Right lung (tissue), 5 donors: ENCODE results near the gene CFAP61. TPM values are rescaled to one million over a fixed set of nuclear protein-coding genes. Genes with fewer than 3 reads are reported as not detected.
A peak's percentile ranks its signal among the peaks of the same experiment; 100 is the strongest.
"Not testable (repeated sequence)": the region's sequence is repeated elsewhere in the genome, so short reads cannot be mapped to it uniquely, and the experiment has no call there.

Experiments used
- DNase-seq, 2 donors: peaks; one replicate each; pipeline ENCODE4 v3.0.0-alpha.2; 2013
- polyA plus RNA-seq, 5 donors: library from polyadenylated mRNA; unstranded; fragments of 120-200 nt; gene quantifications; one replicate each; pipeline versions ENCODE4 v1.2.1 to v1.2.3, GENCODE V29; 2013; ENCODE audit warnings: inconsistent platforms in 1 of 5, low replicate concordance in 1 of 5; ENCODE audit not compliant: insufficient read length in 5 of 5, insufficient read depth in 1 of 5

The CFAP61 gene
- polyA plus RNA-seq, 5 donors: 1.5 to 5.7 (median 3.5) TPM

DNA sequence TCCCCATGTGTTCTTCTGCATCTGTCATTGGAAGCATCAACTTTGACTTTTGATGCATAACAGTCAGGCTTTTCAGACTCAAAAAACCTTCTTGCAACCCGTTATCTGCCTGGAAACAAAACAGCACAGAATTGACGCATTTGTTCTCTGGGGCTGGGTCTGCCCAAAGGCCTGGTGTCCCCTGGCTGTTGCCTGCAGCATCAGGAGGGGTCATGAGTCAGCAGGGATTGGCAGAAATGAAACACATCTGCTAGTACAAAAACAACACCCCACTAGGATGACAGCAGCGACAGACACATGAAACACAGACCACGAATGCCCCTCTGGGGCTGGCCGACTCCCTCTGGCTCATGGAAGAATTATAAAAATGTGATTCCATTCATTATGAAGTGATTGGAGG is 158.0 kb downstream of the CFAP61 start:
- DNase-seq: no peak

DNA sequence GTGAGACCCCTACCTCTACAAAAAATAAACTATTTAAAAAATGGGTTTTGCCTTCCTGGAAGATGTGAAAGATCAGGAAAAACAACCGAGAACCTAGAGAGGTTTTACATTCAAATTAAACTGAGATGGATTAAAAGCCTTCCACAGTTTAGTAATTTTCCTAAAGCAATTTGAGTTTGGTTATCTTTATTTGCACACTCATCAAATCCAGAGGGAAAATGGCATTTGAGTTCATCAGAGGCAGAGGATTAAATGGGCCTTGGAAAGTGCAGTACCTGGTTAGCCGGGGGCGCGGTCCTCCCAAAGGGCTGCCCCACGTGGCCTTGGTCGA is 158.6 kb downstream of the CFAP61 start:
- DNase-seq: no peak

DNA sequence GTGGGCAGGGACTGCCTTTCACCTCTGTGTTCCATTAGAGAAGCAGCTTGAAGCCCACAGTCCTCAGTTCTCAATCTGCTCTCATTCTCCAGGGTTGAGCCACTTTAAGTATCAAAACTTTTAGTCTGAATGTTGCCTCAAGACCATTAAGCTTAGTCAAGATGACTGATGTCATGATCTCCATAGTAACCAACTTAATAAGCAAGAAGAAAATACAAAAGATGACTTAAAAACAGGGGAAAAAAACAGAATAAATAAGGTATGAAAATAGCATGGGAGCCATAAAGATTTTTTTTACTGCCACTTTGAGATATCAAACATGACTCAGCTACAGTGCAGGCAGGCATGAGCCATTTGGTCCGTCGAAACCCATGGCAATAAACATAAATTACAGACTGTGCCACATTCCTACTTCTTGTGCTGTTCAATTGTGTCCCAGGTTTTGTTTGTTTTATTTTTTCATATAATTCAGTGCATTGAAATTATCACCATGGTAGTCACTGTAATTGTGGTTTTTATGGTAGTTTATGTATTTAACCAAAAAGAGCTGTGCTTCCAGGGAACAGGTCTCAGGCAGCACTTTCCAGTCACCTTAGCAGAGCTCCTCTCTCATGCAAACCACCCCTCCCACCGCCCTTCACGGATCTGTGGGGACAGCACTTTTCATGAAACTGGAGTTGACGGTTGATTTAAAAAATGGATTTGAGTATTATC is 159.1 kb downstream of the CFAP61 start:
- DNase-seq: no peak

DNA sequence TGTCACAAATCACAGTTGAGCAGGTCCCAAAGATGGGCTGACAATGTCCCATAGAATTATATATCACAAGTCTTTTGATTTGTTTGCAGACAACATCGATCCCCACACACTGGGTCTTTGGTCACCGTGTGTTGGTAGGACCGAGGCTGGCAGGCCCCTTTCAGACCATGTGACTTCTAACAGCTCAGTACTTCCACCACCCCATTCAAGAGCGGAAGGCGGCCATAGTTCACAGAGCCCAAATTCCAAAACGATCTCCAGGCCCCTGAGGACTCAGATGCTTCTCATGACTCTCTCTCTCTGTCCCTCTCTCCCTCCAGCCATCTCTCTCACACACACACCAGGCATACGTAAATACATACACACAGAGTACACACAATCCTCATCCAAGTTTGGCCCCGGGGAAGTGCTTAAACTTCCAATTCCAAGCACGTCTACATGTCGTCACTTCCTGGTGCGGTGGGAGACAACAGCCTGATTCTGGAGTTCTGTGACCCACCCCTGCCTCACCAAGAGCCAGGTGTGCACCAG is 159.7 kb downstream of the CFAP61 start:
- DNase-seq: no peak

DNA sequence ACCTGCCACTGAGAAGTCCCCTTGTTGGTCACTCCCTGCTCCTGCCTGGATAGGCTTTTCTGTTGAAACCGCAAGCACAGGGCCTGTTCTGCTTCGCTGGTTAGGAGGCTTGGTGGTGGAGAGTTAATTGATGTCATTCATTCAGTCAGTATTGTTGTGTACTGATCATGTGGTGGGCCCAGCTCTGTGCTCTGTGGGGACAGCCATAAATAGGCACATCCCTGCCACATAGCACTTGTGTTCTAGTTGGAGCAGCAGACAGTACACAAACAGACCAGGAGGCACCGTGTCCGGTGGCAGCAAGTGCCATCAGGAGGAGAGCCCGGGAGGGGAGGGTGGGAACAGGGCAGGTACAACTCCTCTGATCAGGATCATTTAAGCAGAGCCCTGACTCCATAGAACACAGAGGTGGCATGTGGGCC is 160.4 kb downstream of the CFAP61 start:
- no peak for DNase-seq

DNA sequence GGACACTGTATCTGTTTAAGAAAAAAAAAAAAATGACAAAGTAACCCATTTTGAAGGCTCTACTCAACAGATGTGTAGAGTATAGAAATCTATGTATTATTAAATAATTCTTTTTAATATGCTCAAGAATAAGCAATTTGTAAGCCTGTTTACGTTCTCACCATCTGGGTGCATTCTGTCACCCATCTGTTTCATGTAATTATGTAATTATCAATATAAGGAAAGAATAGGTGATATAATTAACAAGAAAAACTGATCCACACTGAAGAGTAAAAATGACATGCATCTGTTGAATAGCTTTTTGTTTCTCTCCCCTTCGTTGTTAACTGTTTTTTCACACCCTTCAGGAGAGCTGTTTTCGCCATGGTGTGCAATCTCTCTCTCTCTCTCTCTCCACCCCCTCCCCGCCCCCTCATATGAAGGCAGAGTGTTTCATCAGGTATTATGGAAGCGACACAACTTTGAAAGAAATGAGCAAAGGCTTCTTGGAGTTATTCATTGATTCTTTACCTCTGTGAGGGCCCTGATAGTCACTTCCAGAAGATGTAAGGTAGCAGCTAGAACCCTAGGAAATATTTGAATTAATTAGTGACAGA is 161.3 kb downstream of the CFAP61 start:
- no peak for DNase-seq

DNA sequence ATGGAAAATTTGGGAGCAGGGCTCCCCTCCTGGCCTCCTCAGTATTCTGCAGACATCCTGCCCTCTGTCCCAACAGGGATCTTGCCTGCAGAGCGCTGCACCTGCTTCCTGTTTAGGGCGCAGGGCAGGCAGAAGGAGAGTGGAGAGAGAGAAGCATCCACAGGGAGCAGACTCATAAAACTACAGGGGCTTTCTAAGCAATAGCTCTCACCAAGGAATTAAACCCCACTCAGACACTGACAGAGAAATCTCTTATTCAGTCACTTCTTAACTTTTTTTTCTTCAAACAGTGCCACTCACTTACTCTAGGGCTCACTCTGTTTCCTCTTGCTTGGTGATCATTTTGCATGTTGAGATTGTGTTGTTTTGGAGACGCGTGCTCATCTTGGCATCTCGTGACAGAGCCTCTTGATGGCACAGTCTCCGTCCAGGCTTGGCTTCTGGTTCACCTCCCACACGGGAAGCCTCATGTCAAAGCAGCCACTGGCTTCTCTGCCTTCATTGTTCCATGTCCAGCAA is 162.5 kb downstream of the CFAP61 start:
- no peak for DNase-seq

DNA sequence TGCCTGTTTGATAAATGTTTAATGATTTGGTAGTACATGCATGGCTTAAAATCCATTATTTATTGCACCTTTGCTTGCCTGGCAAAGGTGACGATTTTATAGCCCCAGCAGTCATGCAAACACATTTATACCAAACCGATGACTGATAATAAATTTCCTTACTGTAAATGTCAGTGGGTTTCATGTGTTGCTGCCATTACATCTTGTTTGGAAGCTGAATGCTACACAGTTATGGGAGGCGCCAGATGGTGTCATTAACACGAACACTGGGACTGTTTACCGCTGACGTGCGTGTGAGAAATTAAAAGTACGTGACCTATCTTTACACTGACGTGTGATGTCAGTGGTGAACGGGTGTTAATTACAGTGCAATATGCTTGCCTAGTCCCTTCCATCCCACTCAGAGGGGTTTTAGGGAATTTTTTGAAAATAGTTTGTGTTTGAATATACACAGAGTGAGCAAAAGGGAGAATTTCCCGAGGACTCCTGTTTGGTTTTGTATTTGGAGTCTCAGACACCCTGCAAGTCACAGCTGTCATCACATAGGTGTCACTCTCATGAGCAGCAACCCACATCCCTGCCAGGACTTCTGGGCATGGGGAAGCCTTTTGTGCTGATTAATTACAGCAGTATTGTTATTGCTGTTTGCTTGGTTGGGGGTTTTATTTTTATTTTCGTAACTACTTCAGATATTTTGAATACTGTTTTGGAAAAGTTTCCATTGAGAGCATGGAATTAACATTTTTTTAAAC is 163.8 kb downstream of the CFAP61 start:
- DNase-seq: no peak

DNA sequence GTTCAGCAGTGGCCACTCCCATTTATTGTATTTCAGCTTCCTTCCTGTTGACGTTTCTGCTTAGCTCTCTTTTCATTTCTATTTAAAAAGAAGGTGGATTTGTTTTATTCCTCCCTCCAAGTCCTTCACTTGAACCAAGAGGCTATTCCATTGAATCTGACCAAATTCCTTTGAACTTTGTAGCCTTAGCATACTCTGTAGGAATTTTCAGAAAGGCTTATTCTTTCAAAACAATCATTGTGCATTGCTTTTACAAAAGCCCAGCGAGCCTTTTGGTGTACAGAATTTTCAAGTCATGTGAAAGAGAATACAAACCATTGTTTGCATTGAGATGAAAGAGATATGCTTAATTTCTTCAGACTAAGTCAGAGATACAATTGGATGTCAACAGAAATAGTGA is 164.6 kb downstream of the CFAP61 start:
- no peak for DNase-seq

DNA sequence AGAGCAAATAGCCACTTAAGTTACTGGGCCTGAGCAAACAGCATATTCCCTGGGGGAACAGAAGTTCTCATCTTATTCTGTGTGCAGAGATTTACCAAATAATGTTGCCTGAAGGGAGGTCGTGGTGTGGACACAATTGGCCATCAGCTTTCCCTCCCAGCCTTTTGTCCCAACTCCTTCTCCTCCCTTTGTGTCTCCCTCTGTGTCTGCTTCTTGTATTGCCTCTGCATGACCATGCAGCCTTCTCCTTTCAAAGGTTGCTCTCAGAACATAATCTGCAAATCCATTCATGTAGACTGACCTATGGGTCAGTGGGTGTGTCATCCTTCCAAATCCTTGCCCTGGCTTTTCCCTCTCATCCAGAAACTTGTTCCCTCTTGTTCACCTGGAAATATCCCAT is 165.3 kb downstream of the CFAP61 start:
- no peak for DNase-seq

DNA sequence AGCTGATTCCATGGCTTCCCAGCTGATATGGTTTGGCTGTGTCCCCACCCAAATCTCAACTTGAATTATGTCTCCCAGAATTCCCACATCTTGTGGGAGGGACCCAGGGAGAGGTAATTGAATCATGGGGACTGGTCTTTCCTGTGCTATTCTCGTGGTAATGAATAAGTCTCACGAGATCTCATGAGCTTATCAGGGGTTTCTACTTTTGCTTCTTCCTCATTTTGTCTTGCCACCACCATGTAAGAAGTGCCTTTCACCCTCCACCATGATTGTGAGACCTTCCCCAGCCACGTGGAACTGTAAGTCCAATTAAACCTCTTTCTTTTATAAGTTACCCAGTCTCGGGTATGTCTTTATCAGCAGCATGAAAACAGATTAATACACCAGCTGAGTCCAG is 165.8 kb downstream of the CFAP61 start:
- not testable (repeated sequence) for DNase-seq

DNA sequence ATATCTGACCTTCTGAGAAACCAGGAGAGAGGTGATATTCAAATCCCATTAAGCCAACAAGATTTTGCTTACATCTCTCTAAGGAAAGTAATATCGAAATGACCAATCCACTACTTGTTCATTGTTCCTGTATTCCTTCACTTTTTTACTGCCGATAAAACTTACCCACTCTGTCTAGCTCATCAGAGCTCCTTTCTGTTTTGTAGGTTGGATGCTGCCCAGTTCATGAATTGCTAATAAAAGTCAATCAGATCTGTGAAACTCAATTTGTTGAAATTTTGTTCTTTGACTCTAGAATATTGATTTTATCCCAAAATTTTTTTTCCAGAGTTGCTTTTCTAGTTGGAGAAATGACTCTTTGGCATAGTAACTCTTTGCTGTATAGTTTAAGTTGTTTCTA is 166.7 kb downstream of the CFAP61 start:
- no peak for DNase-seq

DNA sequence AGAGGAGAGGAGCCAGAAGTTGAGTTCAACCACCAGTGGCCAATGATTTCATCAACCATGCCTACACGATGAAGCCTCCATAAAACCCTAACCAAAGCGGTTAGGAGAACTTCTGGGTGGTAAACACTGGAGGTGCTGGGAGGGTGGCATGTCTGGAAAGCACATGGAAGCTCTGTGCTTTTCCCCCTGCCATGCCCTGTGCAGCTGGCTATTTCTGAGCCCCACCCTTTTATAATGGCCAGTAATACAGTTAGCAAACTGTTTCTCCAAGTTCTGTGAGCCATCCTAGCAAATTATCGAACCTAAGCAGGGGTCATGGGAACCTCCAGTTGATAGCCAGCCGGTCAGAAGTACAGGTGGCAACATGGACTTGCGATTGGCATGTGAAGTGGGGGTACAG is 167.8 kb downstream of the CFAP61 start:
- DNase-seq: no peak

DNA sequence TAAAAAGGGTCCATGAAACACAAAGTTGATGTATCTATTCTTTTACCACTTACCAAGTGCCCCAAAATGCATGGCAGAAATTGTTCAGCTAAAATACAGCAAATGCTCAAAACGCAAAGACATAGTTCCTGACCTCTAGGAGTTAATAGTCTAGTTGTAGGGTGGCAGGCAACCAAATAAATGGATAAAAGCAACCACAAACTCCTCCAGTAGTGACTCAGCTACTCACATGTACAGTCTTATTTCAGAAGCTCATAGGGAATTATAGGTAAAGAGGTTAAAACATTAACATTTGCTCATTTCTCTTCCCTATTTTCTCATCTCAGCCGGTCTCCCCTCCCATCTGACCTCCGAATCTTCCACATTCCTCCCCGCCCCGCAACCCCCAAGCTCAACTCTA is 171.6 kb downstream of the CFAP61 start:
- no peak for DNase-seq

DNA sequence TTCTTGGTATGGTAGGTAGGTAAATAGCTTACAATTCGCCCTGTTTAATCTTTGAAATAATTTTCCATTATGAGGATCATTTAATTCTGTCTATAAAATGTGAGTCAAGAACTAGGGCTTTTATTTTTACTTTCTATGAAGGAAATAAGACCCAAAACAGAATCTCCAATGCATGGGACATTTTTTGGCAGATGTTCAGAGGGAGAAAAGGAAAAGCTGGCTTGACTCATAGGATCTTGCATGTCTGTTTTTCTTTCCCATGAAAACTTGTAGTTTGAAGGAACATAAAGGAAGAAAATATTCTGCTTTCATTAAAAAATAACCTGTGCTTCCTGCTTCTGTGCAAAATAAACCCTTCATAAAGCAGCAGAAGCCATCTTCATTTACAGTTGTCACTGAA is 172.5 kb downstream of the CFAP61 start:
- DNase-seq: peak; percentile 31 to 50

DNA sequence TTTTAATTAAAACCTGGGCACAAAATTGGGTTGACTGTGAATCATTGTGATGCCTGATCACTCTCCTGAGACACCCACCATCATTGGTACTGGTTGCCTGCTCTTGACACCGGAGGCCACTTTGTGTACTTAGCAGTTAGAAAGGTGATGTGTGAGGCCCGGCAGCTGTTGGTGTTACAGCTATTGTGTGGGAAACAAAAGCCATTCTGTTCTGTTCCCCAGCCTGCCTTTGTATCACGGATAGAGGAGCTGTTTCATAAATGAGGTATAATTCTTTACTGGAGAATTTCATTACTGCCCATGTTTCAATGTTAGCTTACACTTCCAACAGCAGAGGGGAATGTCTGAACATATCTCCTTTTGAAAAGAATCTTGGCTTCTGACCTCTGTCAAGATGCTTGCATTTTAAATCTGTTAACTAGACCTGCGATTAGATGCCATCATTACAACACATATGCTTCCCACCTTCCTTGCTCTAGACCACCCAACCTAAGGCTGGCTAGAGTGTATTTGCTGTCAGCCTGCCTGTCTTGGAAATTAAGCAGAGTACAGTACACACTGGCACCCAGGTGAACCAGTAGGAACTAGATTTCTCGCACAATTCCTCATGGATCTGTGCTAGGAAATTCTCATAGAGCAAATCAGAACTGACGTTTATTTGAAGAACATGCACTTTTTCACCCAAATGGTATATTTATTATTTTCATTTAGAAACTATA is 173.2 kb downstream of the CFAP61 start:
- DNase-seq: peak in 1 of 2 donors; percentile 24

DNA sequence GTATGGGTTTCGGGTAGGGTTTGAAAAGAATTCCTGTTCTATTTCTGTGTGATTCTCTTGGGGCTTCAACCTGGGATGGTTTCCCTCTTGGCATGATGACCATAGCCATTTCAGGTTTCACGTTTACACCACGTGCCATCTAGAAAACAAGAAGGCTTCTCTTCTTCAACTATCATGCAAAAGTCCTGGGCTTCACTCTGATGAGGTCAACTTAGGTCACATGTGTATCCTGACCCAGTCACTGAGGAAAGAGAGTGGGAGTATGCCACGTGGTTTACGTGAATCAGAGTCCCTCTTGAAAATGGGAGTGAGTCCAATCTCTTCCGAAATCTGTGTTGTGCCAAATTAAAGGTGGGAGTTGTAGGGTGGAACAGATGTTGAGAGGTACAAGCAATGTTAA is 174.2 kb downstream of the CFAP61 start:
- no peak for DNase-seq

DNA sequence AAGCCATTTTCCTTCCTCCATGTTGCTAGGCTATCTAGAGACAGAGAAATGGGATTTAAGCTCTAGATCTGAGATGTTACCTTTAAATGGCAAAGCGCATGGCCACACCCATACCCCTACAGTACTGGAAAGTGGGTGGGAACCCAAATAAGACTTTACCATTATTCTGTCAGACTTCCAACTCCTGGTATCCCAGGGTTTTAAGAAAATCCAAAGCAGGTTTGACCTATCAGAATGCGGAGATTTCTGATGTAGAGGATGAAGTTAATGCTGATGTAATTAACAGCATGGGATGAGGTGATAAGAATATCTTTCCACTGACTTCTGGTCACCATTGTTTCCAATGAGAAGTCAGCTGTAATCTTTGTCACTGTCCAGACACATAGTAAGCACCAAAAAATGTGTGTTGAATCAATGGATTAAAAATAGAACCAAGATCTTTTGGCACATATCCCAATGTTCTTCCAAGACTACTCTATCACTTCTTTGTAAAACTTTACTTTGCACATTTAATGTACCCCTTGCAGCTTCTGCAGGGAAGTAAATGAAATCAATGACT is 174.8 kb downstream of the CFAP61 start:
- DNase-seq: no peak

DNA sequence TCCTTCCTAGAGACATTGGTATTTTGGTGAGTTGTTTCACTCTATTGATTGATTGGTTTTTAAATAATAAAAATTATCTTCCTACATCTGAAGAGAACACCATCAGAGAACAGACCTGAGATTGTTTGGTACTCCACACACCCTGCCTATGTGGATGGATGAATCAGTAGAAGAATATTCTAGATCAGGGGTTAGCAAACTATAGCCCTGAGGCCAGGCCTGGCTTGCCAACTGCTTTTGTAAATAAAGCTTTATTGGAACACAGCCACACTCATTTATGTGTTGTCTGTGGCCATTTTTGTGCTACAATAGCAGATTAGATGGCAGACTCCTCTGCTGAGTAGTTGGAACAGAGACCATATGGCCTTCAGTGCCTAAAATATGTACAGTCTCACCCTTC is 176.0 kb downstream of the CFAP61 start:
- DNase-seq: no peak

DNA sequence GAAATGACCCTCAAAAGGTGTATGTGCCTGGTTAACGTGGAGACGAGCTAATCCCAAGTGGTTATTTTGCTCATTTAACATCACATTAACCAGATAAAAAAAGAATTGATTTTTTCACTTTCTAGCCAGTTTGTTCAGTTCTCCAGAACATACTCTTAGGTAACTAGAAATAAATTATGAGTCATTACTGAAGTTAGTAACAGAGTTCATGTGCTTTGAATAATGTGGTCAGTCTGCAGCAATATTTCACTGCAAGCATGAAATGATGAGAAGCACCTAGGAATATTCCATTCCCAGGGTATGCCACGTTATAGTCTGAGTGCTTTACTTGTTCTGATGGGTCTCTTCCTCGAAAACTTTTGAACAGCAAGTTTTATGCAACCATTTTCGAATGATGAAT is 177.3 kb downstream of the CFAP61 start:
- DNase-seq: no peak

DNA sequence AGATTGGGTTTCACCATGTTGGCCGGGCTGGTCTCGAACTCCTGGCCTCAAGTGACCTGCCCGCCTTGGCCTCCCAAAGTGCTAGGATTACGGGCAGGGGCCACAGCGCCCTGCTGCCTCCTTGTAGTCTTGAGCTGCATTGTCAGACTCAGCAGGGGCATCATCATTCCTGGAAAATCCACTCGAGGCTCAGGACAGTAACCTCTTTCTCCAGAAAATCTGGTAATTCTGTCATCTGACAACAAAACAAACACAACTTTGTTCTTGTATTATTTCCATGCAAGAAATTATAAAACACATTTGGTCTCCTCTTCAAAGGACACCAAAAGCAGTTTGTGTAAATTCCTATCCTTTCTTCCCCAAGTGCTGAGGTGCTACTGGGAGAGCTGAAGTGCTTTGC is 178.4 kb downstream of the CFAP61 start:
- DNase-seq: no peak
